Measurements from ENCODE around the gene TBX3.

The TBX3 gene

DNA sequence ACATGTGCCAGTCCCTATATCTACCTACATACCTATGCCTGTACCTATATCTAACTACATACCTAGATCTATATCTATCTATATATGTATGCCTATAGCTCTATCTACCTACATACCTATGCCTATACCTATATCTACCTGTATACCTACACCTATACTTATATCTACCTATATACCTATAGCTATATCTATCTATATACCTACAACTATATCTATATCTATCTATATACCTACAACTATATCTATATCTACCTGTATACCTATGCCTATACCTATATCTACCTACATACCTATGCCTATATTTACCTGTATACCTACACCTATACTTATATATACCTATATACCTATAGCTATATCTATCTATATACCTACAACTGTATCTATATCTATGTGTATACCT, 56.6 kb downstream of the TBX3 start:
- no peak for DNase-seq (ENCODE audit: low spot score)

DNA sequence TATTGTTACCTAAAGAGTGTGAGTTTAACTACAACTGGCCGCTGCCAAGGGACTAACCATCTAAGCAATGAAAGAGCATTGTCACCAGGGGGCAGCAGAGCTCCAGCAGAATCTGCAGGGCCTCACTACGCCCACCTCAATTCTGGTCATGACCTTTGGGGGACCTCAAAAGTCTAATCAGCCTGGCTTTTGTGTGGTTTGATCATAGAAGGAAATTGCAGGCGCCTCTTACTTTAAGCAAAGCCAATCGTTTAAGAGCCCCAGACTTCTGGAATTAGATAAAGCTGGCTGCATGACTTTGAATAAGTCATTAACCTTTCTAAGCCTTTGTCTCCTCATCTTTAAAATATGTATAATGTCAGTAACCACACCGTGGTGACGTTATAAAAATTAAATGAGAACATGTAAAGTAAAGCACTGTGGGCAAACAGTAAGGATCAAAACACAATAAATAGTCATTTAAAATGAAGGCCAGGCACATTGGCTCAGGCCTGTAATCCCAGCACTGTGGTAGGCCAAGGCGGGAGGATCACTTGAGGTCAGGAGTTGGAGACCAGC, 58.6 kb downstream of the TBX3 start:
- peak; percentile 65 for DNase-seq (ENCODE audit: low spot score)

DNA sequence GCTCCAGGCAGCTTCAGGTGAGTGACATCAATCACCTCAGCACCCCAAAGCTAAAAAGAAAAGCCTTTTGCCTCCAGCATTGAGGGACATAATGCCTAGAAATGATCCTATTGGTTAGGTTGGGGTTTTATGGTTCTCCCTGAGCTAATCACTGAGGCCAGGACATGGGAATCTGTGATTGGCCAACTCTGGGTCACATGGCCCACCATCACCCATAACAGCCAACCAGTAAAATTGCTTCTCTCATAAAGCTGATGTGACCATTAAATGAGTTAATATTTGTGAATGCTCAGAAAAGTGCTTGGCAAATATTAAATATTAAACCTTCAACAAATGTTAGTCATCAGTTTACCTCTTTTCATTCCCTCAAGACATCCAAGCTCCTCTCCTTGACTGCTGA, 60.2 kb downstream of the TBX3 start:
- no peak for DNase-seq (ENCODE audit: low spot score)

All from SW480 (cell line).